Measurements from ENCODE around the gene EFHC1. TPM values are rescaled to one million over a fixed set of nuclear protein-coding genes. Genes with fewer than 3 reads are reported as not detected.

Gene EFHC1
- total RNA-seq, 1 donor from 2014 or later: 43.6 TPM

GRCh38 chr6:52545406-52546119, 125.4 kb downstream of the EFHC1 start:
- no peaks in the 10 kb centered on the region for H3K36me3 Mint-ChIP-seq (ENCODE audit: insufficient read depth)
- no peak overlapping the region for H3K4me3 Mint-ChIP-seq (ENCODE audit: low read depth)
- H3K4me1 Mint-ChIP-seq (ENCODE audit: low read depth): peaks cover 23% of the 10 kb centered on the region
- no peak overlapping the region for H3K27ac Mint-ChIP-seq
- no peaks in the 10 kb centered on the region for H3K27me3 Mint-ChIP-seq
- no peaks in the 10 kb centered on the region for H3K9me3 Mint-ChIP-seq (ENCODE audit: low read depth)
- no peak for DNase-seq (ENCODE audit: low spot score, unreplicated experiment)
- no peak for TF ChIP-seq CTCF (IDR thresholded peaks at IDR 0.05; ENCODE audit: unreplicated experiment)

- H3K36me3 Mint-ChIP-seq (ENCODE audit: insufficient read depth): no peaks in the 10 kb centered on the region
- DNase-seq (ENCODE audit: low spot score, unreplicated experiment): no peak
- TF ChIP-seq CTCF (IDR thresholded peaks at IDR 0.05; ENCODE audit: unreplicated experiment): no peak
- no peak overlapping the region for H3K27ac Mint-ChIP-seq
- H3K27me3 Mint-ChIP-seq: no peaks in the 10 kb centered on the region
- no peaks in the 10 kb centered on the region for H3K9me3 Mint-ChIP-seq (ENCODE audit: low read depth)
- H3K4me3 Mint-ChIP-seq (ENCODE audit: low read depth): no peak overlapping the region
- H3K4me1 Mint-ChIP-seq (ENCODE audit: low read depth): peaks cover 28% of the 10 kb centered on the region
Observed at GRCh38 chr6:52546192-52546591, 126.0 kb downstream of the EFHC1 start.

DNA sequence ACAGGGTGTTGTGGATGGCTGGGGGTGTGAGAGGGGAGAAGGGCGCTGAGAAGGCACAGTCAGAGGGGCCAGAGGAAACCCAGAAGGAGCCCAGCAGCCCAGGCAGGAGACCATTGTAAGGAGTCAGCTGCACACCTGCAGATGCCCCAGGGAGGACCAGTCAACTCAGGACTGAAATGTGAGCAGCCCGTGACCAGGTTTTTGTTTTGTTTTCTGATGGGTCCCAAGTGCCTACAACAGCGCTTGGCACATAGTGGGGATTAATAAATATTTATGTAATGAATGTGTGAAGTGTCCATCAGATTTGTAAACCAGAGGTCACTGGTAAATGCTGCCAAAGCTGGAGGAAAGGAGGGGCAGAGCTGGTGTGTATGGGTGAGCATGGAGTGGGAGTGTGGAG, 126.5 kb downstream of the EFHC1 start:
- Mint-ChIP-seq H3K27me3 (no peaks in the 10 kb centered on the region), H3K36me3 (ENCODE audit: insufficient read depth) (no peaks in the 10 kb centered on the region), H3K9me3 (ENCODE audit: low read depth) (no peaks in the 10 kb centered on the region), H3K4me1 (ENCODE audit: low read depth) (peaks cover 33% of the 10 kb centered on the region), H3K4me3 (ENCODE audit: low read depth) (no peak overlapping the region), H3K27ac (no peak overlapping the region)
- TF ChIP-seq CTCF (IDR thresholded peaks at IDR 0.05; ENCODE audit: unreplicated experiment): no peak
- DNase-seq (ENCODE audit: low spot score, unreplicated experiment): no peak

DNA sequence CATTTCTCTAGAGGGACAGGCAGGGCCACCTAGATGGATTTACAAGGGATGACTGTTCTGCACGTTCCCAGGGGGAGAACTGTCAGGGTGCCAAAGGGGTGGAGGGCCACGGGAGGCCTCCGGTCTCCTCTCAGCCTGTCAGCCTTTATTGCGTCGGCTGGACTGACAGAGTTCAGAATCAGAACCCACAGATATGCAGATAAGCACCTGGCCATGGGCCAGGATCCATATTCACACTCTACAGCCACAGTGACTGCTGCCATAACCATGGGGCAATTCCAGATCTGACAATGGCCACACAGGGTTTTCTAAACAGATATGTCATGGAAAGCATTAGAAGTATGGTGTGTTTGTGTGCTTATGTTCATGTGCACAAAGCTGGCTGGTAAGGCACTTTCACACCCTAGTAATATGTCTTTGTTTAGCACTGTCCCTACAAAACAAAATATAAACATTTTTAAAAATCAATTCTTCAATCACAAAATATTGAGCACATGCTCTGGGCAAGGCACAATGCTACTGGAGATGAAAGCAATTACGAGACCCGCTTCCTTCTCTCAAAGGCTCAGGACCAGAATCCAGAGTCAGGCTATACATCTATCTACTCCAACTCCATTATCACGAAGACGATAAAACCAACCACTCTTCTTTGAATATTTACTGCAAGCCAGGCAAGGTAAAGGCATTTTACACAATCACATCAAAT, 127.7 kb downstream of the EFHC1 start:
- no peak overlapping the region for H3K27ac Mint-ChIP-seq
- peaks cover 44% of the 10 kb centered on the region for H3K4me1 Mint-ChIP-seq (ENCODE audit: low read depth)
- no peaks in the 10 kb centered on the region for H3K27me3 Mint-ChIP-seq
- H3K36me3 Mint-ChIP-seq (ENCODE audit: insufficient read depth): no peaks in the 10 kb centered on the region
- H3K4me3 Mint-ChIP-seq (ENCODE audit: low read depth): no peak overlapping the region
- DNase-seq (ENCODE audit: low spot score, unreplicated experiment): no peak
- no peak for TF ChIP-seq CTCF (IDR thresholded peaks at IDR 0.05; ENCODE audit: unreplicated experiment)
- H3K9me3 Mint-ChIP-seq (ENCODE audit: low read depth): no peaks in the 10 kb centered on the region

GRCh38 chr6:52548353-52548713, 128.2 kb downstream of the EFHC1 start:
- Mint-ChIP-seq H3K36me3 (ENCODE audit: insufficient read depth) (no peaks in the 10 kb centered on the region), H3K9me3 (ENCODE audit: low read depth) (no peaks in the 10 kb centered on the region), H3K4me1 (ENCODE audit: low read depth) (peaks cover 45% of the 10 kb centered on the region), H3K27ac (no peak overlapping the region), H3K27me3 (no peaks in the 10 kb centered on the region), H3K4me3 (ENCODE audit: low read depth) (no peak overlapping the region)
- no peak for TF ChIP-seq CTCF (IDR thresholded peaks at IDR 0.05; ENCODE audit: unreplicated experiment)
- DNase-seq (ENCODE audit: low spot score, unreplicated experiment): no peak
